ES-I3 (cell line): ENCODE results near the gene NOTCH4.

Source experiments
- H3K36me3 ChIP-seq: 2 replicates; pipeline ENCODE4 v1.6.1; 2013; ENCODE audit warnings: mild to moderate bottlenecking, low read length, control low read depth, moderate library complexity; ENCODE audit not compliant: insufficient read depth
- H3K4me1 ChIP-seq: 2 replicates; pipeline ENCODE4 v1.6.1; 2013; ENCODE audit warnings: mild to moderate bottlenecking, control low read depth, low read length; ENCODE audit not compliant: insufficient read depth
- H3K9ac ChIP-seq: 2 replicates; pipeline ENCODE4 v1.6.1; 2013; ENCODE audit warnings: low read depth, mild to moderate bottlenecking, low read length, moderate library complexity
- H3K9me3 ChIP-seq: 2 replicates; pipeline ENCODE4 v1.6.1; 2013; ENCODE audit warnings: mild to moderate bottlenecking, low read length, moderate library complexity; ENCODE audit not compliant: control insufficient read depth, insufficient read depth

The NOTCH4 gene

DNA sequence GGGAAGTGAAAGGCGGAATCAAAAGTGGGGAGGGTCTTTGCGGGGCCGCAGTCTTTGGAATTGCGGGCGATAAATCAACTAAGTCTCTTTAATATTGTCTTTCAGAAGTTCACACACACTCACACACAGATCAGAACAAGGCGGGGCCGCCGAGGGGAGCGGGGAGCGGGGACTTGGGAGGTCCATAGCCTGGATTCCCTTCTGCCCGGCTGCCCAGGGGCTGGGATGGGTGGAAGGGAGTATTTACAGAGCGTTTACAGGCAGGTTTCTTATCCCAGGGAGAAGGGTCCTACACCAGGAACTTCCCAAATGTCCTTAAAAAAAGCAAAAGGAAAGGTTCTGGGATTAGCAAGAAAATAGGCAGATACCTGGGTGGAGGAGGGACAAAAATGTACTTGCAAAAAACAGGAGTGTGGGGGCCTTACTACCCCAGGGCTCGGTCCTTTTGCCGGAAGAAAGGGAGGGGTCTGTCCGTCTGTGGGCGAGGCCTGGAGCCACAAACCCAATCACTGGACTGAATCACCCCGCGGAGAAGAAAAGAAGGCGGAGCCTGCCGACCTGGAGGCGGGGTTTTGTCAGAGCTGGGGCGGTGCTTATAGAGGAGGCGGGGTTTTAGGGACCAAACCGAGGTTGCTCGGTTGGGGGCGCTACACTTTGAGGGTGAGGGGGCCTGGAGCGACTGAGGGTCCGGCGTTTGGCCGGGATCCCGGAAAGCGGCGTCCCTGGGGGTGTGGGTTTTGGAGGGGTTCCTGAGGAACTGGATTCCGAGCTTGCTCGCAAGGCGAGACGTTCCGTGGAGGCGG lies 75.4 kb downstream of the NOTCH4 start:
- Histone ChIP-seq H3K9me3 (no peaks in the 10 kb centered on the region), H3K36me3 (no peaks in the 10 kb centered on the region), H3K9ac (peak overlapping the region; percentile 63), H3K4me1 (peaks cover 25% of the 10 kb centered on the region)

DNA sequence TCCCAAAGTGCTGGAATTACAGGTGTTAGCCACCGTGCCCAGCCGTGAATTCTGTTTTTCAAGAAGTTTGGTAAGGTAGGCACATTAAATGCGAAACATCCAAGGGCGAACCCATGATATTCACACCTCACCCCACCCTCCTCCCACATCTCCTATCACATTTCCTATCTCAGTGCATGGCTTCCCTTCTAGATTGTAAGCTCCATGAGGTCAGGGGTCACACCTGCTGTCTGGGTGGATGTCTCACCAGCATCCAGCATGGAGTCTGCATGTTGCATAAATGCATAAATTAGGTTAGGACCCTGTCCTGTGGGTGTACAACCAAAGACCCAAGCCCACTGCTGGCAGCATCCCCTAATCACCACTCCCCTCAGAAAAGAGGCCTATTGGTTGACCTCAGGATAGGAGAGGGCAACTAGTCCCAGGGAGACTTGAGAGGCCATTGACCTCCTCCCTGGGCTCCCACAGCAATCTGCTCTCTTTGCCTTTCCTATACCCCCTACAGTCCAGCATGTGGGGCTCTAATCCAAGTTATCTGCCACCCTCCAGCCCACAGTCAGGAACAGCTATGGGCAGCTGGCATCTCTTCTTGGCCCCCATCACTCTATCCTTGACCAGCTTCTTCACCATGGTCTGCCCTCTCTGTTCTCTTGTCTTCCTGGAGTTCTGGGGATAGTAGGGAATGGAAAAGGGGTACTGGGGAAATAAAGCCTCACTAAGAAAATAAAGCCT lies 76.3 kb downstream of the NOTCH4 start:
- Histone ChIP-seq H3K9ac (peak overlapping the region; percentile 63), H3K9me3 (no peaks in the 10 kb centered on the region)

DNA sequence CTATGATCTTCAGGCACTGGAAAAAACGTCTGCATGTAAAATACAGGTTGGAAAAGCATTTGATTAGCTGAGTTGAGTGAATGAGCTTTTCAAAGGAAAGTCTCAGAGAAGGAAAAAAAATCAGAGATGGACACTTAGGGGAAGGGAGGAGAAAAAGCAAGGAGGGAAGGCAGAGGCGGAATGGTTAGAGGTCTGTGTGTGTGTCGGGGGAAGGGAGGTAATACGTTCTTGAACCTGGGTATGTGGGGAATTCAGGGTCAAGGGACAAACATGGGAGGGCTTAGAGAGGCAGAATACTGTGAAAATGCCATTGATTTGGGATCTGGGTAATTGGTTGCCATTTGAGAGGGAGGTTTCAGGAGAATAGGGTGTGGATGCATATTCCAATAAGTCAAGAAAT lies 77.2 kb downstream of the NOTCH4 start:
- Histone ChIP-seq H3K4me1 (peaks cover 19% of the 10 kb centered on the region), H3K36me3 (no peaks in the 10 kb centered on the region), H3K9me3 (no peaks in the 10 kb centered on the region), H3K9ac (0 out of 2 replicates have a peak overlapping the region, but pooled peaks have one; percentile 16)

More for the DNA sequence above, 76.3 kb downstream of the NOTCH4 start:
- Histone ChIP-seq H3K36me3 (no peaks in the 10 kb centered on the region), H3K4me1 (peaks cover 24% of the 10 kb centered on the region)

DNA sequence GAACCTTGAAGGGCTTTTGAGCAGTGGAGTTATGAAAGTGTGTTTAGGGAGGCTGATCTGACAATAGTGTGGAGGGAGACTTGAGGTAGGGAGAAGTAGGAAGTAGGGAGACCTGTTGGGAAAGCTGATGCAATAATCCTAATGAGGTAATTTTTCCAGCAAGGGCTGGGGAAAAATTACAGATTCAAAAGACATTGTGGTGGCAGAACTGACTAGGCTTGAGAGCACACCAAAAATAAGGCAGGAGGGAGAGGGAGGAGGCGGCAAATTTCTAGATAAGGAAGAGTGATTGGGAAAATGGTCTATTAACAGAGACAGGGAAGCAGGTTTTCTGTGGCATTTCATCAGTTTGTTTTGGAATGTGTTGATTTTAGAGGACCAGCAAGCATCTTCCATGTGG lies 77.6 kb downstream of the NOTCH4 start:
- H3K9ac ChIP-seq, result 0 out of 2 replicates have a peak overlapping the region, but pooled peaks have one; percentile 16
- no peaks in the 10 kb centered on the region for H3K9me3 ChIP-seq
- peaks cover 19% of the 10 kb centered on the region for H3K4me1 ChIP-seq
- no peaks in the 10 kb centered on the region for H3K36me3 ChIP-seq
